ENCODE data around the gene ATAD3A.

DNA sequence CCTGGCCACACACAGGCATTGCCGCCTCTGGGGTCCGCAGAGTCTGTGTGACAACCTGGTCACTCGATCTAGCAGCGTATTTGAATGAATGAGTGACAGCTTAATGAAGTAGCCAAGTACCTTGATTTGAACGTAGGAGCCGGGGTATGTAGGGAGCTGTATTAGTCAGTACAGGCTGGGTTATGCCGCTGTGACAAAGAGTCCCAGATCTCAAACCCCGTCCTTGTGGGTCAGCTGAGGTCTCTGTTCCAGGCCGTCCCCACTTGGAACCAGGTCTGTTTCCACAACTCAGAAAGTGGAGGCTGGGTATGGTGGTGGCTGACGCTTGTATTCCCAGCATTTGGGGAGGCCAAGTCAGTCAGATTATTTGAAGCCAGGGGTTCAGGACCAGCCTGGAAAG is 20.4 kb upstream of the ATAD3A start:
- TF ChIP-seq, protein P1, sequence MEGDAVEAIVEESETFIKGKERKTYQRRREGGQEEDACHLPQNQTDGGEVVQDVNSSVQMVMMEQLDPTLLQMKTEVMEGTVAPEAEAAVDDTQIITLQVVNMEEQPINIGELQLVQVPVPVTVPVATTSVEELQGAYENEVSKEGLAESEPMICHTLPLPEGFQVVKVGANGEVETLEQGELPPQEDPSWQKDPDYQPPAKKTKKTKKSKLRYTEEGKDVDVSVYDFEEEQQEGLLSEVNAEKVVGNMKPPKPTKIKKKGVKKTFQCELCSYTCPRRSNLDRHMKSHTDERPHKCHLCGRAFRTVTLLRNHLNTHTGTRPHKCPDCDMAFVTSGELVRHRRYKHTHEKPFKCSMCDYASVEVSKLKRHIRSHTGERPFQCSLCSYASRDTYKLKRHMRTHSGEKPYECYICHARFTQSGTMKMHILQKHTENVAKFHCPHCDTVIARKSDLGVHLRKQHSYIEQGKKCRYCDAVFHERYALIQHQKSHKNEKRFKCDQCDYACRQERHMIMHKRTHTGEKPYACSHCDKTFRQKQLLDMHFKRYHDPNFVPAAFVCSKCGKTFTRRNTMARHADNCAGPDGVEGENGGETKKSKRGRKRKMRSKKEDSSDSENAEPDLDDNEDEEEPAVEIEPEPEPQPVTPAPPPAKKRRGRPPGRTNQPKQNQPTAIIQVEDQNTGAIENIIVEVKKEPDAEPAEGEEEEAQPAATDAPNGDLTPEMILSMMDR (IDR thresholded peaks at IDR 0.05; ENCODE audit: poor library complexity): no peak
- TF ChIP-seq EZH2phosphoT487 (IDR thresholded peaks at IDR 0.05; ENCODE audit: low read depth, severe bottlenecking, unreplicated experiment): no peak
- TF ChIP-seq EZH2 (IDR thresholded peaks at IDR 0.05; ENCODE audit: borderline replicate concordance): no peak

Measured in hepatocyte (in vitro differentiated cells).